HG02970 (cell line): ENCODE measurements around the gene NR6A1.

ENCODE experiments used
- ATAC-seq: cut with Tn5 transposase; IDR thresholded peaks from one replicate; pipeline ENCODE4 v1.9.1; 2021; ENCODE audit warnings: mild to moderate bottlenecking, moderate library complexity, moderate number of reproducible peaks; ENCODE audit not compliant: unreplicated experiment, low FRiP score

NR6A1 gene

DNA sequence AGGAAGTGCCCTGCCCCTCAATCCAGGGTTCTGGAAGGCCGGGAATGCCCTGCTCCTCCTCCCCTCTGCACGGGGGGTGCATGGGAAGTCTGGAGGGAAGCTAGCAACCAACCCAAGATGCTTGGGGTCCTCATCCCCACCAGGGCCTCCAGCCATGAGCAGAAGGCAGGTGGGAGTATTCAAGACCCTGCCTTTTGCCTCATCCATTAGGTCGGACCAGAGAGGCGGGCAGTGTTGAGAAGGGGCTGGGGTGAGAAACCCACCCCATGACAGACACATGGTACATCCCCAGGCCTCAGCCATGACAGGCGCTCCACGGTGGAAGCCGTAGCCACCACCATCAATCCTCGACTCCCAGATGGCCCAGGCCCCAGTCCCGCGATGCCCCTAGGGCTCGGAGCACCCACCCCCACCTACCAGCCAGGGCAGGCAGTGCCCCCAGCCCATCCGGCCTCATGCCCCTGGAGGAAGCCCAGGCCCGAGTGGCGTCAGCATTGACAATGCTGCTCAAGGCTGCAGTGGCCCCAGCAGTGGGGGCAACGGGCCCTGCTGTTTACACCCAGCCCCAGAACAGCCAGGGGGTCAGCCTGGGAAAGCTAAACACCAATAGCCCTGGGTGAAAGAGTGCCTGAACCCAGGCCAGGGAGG, 272.5 kb downstream of the NR6A1 start:
- no peak for ATAC-seq

GRCh38 chr9:124498040-124498439, 273.1 kb downstream of the NR6A1 start:
- no peak for ATAC-seq

DNA sequence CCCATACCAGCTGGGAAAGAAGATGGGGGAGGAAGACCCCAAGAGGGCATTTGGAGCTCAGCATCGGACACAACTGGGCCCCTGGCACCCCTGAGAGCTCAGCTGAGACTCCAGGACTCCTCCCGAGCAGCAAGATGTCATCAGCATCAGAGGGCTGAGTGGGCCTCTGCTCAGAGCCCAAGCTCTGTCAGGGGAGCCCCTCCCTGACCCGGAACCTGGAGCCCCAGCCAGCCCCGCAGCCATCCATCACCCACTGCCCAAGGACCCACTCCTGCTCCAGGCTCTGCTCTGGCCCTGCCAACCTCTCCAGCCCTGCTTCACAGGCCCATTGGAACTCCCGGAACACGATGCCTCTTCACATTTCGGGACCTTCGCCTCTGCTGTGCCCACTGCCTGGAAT, 273.7 kb downstream of the NR6A1 start:
- no peak for ATAC-seq

DNA sequence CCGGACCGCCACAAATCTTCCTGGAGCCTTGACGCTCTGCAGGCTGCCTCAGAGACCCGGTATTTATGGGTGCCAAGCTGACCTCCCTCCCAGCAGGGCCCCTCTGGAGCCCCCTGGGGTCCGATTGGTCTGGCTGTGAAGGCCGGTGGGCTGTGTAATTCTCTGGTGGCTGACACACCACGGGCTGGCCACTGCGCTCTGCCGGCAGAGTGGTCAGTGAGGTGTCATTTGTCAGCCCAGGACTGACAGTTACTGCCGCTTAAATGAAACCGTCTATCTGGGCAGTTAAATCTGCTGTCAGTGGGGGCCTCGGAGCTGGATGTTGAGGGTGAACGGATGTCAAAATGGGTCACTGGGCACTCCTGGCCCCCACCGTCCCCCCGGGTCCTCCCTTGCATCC, 274.6 kb downstream of the NR6A1 start:
- ATAC-seq: no peak

DNA sequence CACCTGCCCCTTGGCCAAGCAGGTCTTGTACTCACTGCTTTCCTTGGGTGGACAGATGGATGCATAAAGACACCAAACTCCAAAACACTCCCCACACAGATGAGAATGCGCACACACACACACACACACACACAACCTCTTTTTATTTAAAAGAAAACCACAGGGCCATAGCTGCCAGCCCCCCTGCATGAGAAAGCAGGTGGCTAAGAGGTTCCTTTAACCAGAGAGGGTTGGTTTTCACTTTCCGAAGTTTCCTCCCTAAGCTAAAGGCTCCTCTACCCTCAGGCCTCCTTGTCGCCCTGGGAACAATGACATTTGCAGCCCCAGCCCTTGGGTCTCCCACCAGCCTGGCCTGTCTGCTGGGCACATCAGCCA, 275.0 kb downstream of the NR6A1 start:
- ATAC-seq: no peak

DNA sequence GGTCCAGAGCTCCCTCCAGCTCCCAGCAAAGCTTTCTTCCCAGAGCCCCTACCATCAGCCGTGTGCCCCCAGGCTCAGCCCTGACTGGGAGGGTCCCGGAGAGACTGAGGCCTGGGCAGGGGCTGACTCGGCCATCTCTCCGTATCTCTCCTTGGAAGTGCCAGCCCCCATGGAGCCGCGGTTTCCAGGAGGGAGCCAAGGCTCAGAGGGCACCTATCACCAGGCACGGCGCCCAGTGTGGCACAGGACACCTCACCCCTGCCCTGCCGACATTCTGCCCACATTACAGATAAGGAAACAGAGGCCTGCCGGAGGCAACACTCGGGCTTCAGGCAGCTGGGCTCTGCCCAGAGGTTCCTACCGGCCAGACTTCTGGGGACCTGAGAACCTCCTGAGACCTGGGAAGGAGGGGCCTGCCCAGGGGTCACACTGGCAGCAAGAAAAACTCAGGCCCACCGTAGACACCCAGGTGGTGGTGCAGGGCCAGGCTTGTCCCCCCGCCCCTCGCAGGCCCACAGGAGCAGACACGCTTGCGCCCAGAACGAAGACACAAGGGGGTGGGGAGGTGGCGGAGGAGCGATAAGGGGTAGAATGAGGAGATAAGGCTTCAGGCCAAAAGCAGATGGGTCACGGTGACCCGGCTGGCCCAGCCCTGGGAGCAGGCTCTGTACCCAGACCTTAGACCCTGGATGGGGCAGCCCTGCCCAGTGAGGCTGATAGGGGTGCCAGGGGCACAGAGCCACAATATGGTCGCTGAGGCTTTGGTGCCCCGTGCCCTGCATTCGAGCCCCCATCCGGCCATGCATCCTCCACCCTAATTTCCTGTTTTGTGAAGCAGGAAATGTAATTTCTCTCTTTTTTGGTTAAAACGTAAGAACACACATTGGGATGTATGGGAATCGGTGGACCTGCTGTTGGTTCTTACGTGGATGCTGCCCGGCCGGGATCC, 275.7 kb downstream of the NR6A1 start:
- ATAC-seq: no peak

DNA sequence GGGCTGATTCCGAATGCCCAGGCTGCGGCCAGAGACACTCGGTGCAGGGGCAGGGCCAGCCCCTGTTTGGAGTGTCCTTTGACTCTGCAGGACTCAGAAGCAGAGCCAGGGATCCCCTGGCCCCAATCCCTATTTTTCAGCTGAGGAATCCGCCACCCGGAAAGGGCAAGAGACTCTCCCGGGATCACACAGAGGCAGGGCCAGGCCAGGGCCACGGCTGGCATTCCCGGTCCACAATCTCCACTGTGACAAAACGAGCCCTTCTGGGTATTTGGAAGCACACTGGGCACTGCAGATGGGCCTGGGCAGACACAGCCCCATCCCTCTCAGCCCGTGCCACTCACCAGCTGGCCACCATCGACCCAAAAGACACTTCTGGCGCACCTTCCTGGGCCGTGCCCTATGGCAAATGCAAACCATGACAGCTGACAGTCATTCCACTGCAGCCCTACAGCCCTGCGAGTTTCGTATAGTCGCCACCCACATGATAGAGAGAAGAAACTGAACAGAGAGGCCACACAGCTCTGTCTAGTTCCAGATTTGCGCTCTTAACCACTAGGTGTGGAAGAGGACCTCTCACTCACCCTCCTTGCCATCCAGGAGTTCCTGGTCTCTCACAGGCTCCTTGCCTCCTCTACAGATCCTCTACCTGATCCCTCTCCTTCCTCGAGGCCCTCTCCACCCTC, 277.2 kb downstream of the NR6A1 start:
- ATAC-seq: no peak

DNA sequence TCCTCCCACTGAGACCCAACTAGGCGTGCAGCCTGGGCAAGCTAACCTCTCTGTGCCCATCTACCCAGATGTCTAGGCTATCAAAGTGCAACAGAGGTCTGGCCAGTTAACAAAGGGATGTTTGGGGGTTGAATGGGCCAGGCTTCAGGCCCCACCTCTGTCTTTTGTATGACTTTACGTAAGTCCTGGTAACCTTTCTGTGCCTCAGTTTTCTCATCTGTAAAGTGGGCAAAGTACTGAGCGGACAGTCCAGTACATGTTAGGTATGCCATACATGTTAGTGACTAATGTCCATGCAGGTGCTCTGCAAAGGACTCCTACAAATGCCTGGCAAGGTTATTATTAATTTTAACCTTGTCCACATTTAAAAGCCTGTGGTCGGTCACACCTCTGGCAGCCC, 277.9 kb downstream of the NR6A1 start:
- no peak for ATAC-seq

GRCh38 chr9:124492818-124493217, 278.3 kb downstream of the NR6A1 start:
- no peak for ATAC-seq

GRCh38 chr9:124491049-124491975, 279.8 kb downstream of the NR6A1 start:
- no peak for ATAC-seq

- no peak for ATAC-seq
Measured at GRCh38 chr9:124490004-124490403, 281.1 kb downstream of the NR6A1 start.

DNA sequence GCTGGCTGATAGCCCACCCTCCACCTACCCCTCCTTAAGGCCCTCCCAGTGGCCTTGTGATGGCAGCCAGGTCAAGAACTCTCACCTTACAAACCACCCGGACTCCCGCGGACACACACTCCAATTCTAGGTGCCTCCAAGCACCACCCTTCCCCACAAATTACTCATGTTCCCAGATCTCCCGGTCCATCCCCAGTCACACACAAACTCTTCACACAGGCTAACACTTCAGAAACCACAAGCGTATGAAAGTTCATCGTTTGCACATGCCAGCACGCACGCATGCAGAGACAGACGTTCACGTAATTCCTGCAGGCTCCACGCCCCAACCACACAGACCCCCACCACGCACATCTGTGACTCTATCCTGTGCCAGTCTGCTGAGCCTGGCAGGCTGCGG, 281.9 kb downstream of the NR6A1 start:
- no peak for ATAC-seq

GRCh38 chr9:124488641-124489210, 282.4 kb downstream of the NR6A1 start:
- ATAC-seq: no peak

DNA sequence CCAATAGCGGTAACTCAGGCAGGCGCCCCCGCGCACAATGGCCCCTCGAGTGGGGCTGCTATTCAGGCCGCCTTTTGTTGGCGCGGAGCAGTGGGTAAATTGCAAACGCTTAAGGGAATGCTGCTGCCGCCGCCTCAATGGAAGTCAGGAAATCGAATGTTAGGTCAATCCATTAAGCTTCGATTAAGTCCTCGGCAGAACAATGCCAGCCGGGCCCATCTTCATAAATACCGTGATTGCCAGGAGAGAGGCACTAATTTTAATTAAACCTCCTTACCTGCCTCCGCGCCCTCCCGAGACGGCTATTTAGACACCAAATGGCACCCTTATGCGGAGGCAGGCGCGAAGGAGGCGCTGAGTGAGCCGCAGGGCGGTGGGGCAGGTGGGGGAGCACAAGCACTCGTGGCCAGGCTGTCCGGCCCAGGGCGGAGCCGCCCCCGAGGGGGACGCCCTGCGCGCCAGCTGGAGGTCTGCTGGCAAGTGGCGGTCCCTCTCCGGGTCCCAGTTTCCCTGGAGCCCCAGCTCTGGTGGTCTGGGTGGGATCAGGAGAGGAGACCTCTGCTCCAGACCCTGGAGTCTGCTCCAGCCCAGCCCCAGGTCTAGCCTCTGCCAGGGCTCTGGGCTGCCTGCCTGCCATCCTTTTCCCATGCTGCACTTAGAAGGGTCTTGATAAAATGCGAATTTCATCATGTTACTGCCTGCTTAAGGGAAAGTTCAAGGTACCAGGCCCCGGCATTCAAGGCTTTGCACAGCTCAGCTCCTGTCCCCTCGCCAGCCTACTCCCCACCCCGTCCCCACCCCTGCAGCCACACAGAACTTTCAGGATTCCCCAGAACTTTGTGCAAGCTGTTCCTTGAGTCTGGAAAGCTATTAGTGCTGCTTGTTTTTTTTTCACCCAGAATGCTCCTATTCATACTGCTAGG, 283.6 kb downstream of the NR6A1 start:
- ATAC-seq: no peak

DNA sequence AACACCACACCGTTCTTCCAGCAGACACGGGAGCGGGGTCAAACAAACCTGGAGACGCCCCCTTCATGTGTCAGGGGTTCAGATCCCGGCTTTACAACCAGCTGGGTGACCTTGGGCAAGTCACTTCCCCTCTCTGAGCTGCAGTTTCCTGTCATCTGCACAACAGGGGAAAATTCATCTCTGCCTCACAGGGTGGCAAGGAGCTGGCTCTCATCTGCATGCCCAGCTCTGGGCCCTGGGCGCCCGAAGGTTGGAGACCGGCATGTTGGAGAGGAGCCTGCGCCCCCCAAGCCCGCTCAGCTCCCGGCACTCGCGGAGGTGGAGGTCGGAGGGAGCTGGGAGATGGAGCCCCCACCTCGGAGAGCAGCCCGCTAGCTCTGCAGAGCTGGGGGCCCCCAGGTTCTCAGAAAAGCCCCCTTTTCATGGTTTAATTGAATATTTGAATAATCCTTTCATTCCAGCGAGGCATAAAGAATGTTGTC, 284.3 kb downstream of the NR6A1 start:
- no peak for ATAC-seq

GRCh38 chr9:124485936-124486335, 285.2 kb downstream of the NR6A1 start:
- ATAC-seq: no peak

GRCh38 chr9:124485201-124485600, 285.9 kb downstream of the NR6A1 start:
- no peak for ATAC-seq

DNA sequence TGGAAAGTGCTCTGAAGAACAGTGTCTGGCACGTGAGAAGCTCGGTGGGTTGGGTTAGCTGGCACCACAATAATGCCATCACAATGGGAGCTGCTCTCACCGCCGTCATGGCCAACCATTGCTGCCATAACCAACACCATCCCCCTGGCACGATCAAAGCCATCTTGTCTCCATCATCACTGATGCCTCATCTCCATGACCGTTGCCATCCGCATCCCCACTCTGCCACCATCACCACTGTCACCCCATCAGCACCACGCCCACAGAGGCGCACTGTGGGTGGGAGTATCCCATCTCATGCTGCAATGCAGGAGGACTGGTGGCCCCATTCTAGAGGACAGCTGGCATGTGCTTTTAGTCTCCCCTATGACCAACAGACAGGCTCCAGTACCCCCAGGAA, 287.6 kb downstream of the NR6A1 start:
- ATAC-seq: no peak
